HepG2 (cell line): ENCODE results near the gene MYO18A. TPM values are rescaled to one million over a fixed set of nuclear protein-coding genes. Genes with fewer than 3 reads are reported as not detected.

Experiments used
- ATAC-seq: fragments of 200-7000 bp; cut with Tn5 transposase; 3 replicates; pipeline ENCODE4 v1.9.1; 2020; ENCODE audit warnings: mild to moderate bottlenecking, moderate library complexity
- BruUV-seq: library from RNA; stranded (reverse); fragments of 400-500 nt; replicated peaks from 2 replicates; lab custom pipeline; 2021; lab: Mats Ljungman, UMichigan
- CTCF ChIA-PET: fragments of 300-600 bp; formaldehyde crosslinking; extraction: SDS; loops from one replicate; lab custom pipeline; 2021; ENCODE audit warnings: low total read pairs, inconsistent platforms, low intra/inter-chr PET ratio; lab: Yijun Ruan, JAX
- POLR2A ChIA-PET: fragments of 350-600 bp; sonication (Branson Sonifier 250); formaldehyde crosslinking; loops from one replicate; lab custom pipeline; 2020; ENCODE audit warnings: antibody characterized with exemption, inconsistent platforms; lab: Yijun Ruan, JAX
- DNase-seq: peaks from one replicate; pipeline ENCODE4 v3.0.0-alpha.2; 2015; ENCODE audit warnings: low spot score
- FAIRE-seq: peaks from 3 replicates; lab custom pipeline; 2011; peaks lifted over from hg19 to GRCh38; lab: Jason Lieb, UNC
- H2AFZ ChIP-seq: one replicate; pipeline ENCODE4 v1.6.1; 2011; ENCODE audit warnings: low read length, inconsistent platforms
- H3K27ac ChIP-seq: fragments of 300-600 bp; 3 replicates; pipeline ENCODE4 v1.8.0; 2011; ENCODE audit warnings: mixed run types, mild to moderate bottlenecking, mixed read lengths, low read length, inconsistent platforms; ENCODE audit not compliant: insufficient read depth; ENCODE audit errors: extremely low read length
- H3K27me3 ChIP-seq, 2 experiments: fragments of 200-600 bp in 1 of 2; 2 replicates in 1 of 2; 3 replicates in 1 of 2; pipeline versions ENCODE4 v1.6.0 to v1.8.0; 2011; ENCODE audit warnings: low read length in 2 of 2, mild to moderate bottlenecking in 2 of 2, moderate library complexity in 2 of 2, inconsistent platforms in 1 of 2; ENCODE audit not compliant: insufficient read depth in 2 of 2, control insufficient read depth in 1 of 2
- H3K36me3 ChIP-seq, 2 experiments: fragments of 200-600 bp in 1 of 2; replicated peaks in 1 of 2; 2 replicates in 1 of 2; 3 replicates in 1 of 2; pipeline versions ENCODE4 v1.5.1 to v1.8.0; 2011; ENCODE audit warnings: low read length in 2 of 2, inconsistent platforms in 1 of 2; ENCODE audit not compliant: insufficient read depth in 2 of 2, control insufficient read depth in 1 of 2
- H3K4me1 ChIP-seq: 2 replicates; pipeline ENCODE4 v1.5.1; 2012; ENCODE audit warnings: low read length, inconsistent platforms; ENCODE audit not compliant: insufficient read depth
- H3K4me2 ChIP-seq: 2 replicates; pipeline ENCODE4 v1.6.0; 2011; ENCODE audit warnings: low read depth, low read length, inconsistent platforms
- H3K4me3 ChIP-seq, 3 experiments: fragments of 200-600 bp in 1 of 3; sonication (generic), shearing (Covaris generic) in 1 of 3; replicated peaks in 1 of 3; 2 replicates each; pipeline ENCODE4 v1.5.1; 2011 to 2016; ENCODE audit warnings: low read length in 3 of 3, inconsistent platforms in 2 of 3, low read depth in 2 of 3, mild to moderate bottlenecking in 2 of 3, control low read depth in 1 of 3, mixed read lengths in 1 of 3; ENCODE audit not compliant: insufficient read depth in 1 of 3
- H3K79me2 ChIP-seq: one replicate; pipeline ENCODE4 v1.6.1; 2011; ENCODE audit warnings: low read length, inconsistent platforms; ENCODE audit not compliant: insufficient read depth
- H3K9ac ChIP-seq: 2 replicates; pipeline ENCODE4 v1.6.0; 2011; ENCODE audit warnings: mild to moderate bottlenecking, low read depth, low read length, inconsistent platforms; ENCODE audit not compliant: insufficient read depth
- H3K9me3 ChIP-seq: 2 replicates; pipeline ENCODE4 v1.5.1; 2012; ENCODE audit warnings: mild to moderate bottlenecking, low read length
- H4K20me1 ChIP-seq: 2 replicates; pipeline ENCODE4 v1.6.0; 2011; ENCODE audit warnings: inconsistent platforms, mild to moderate bottlenecking, low read length, moderate library complexity; ENCODE audit not compliant: insufficient read depth
- DNMT3B ChIP-seq: conservative IDR thresholded peaks from 2 replicates; pipeline ENCODE4 v1.6.1; 2016; ENCODE audit warnings: missing biosample characterization, control low read depth
- TCF12 ChIP-seq, 2 experiments: fragments of 450-650 bp in 1 of 2; sonication (generic) in 1 of 2; formaldehyde crosslinking in 1 of 2; IDR thresholded peaks; 2 replicates each; pipeline versions ENCODE4 v1.6.1 to v1.8.0; 2017 to 2022; ENCODE audit warnings: antibody characterized with exemption in 1 of 2, mild to moderate bottlenecking in 1 of 2, missing genetic modification reagents in 1 of 2, moderate library complexity in 1 of 2
- TEAD2 ChIP-seq: sonication (generic); formaldehyde crosslinking; IDR thresholded peaks from 2 replicates; pipeline ENCODE4 v1.9.0; 2021; ENCODE audit warnings: missing genetic modification reagents
- ZNF337 ChIP-seq: sonication (generic); formaldehyde crosslinking; IDR thresholded peaks from 2 replicates; pipeline ENCODE4 v1.5.1; 2020; ENCODE audit warnings: missing genetic modification reagents, low read depth, mild to moderate bottlenecking, borderline replicate concordance
- ZNF510 ChIP-seq: sonication (generic); formaldehyde crosslinking; IDR thresholded peaks from 2 replicates; pipeline ENCODE4 v1.4.0; 2020; ENCODE audit warnings: low read depth, mild to moderate bottlenecking, missing genetic modification reagents
- ZNF512B ChIP-seq: sonication (generic); formaldehyde crosslinking; IDR thresholded peaks from 2 replicates; pipeline ENCODE4 v1.5.1; 2020; ENCODE audit warnings: missing genetic modification reagents, mild to moderate bottlenecking, borderline replicate concordance
- ZNF574 ChIP-seq: sonication (generic); formaldehyde crosslinking; IDR thresholded peaks from 2 replicates; pipeline ENCODE4 v1.4.0; 2020; ENCODE audit warnings: missing genetic modification reagents
- WGBS: methylation state at CpG from one replicate; pipeline ENCODE4 v1.1.6; 2017; ENCODE audit warnings: low lambda C conversion rate; 5-methylcytosine and 5-hydroxymethylcytosine counted together
- in situ Hi-C: cut with HindIII; loops from 2 replicates; pipeline ENCODE4 v1.10.0; 2017; ENCODE audit warnings: low pct_unique_long_range_greater_than_20kb; ENCODE audit not compliant: extremely low pct_ligation_motif_present
- intact Hi-C: fragments of 100-400 bp; cut with micrococcal nuclease; formaldehyde crosslinking; loops from one replicate; pipeline ENCODE4 v1.10.0; 2022; ENCODE audit not compliant: unreplicated experiment
- polyA plus RNA-seq, 8 experiments: library from polyadenylated mRNA; depleted of rRNA in 3 of 8; stranded (reverse) in 7 of 8; unstranded in 1 of 8; fragments of >200 nt; fragmentation: Illumina TruSeq in 4 of 8; extraction: Trizol in 4 of 8; gene quantifications; 2 replicates each; pipeline versions ENCODE4 v1.2.1 to v1.2.3, GENCODE V29; 2011 to 2016; ENCODE audit warnings: low read depth in 4 of 8, missing spikeins in 1 of 8, mixed read lengths in 1 of 8; ENCODE audit not compliant: insufficient read depth in 1 of 8
- total RNA-seq, 5 experiments: library from RNA; depleted of rRNA; stranded (reverse); fragments of >200 nt; fragmentation: Illumina TruSeq; extraction: Trizol; gene quantifications; 2 replicates each; pipeline ENCODE4 v1.2.3, GENCODE V29; 2016; ENCODE audit warnings: low read depth in 1 of 5

Gene MYO18A
- total and polyA plus RNA-seq, 2 of the 13 experiments (the other 11 are each of a cell fraction or from before 2014, with no cell fraction given) = 16.8 to 24.8 TPM

GRCh38 chr17:29146369-29146972 lies 33.7 kb downstream of the MYO18A start:
- no peaks in the 10 kb centered on the region for H3K9me3 ChIP-seq
- BruUV-seq = no TSS peak
- no peak overlapping the region for H3K4me3 ChIP-seq
- in situ Hi-C loops = loop anchor here (5.0 kb wide), 2 partner anchors 36 to 71 kb away; partner anchors contain the start of gene MYO18A
- H4K20me1 ChIP-seq = peaks cover 37% of the 10 kb centered on the region
- H3K27ac ChIP-seq = no peak overlapping the region
- POLR2A ChIA-PET = interaction anchor here (1.3 to 21.6 kb wide), 4 partner anchors 9 to 147 kb away, joined by 4 to 618 read pairs (median 14); partner anchors contain the start of genes MYO18A and NUFIP2
- no peak for FAIRE-seq
- TF ChIP-seq ZNF574 (CRISPR knock-in tag) (no peak), TCF12 (IDR thresholded peaks at IDR 0.05) (no peak), TCF12 (CRISPR knock-in tag; IDR thresholded peaks at IDR 0.05) (no peak), ZNF510 (CRISPR knock-in tag) (no peak), ZNF337 (CRISPR knock-in tag) (no peak), TEAD2 (CRISPR knock-in tag) (no peak), DNMT3B (CRISPR knock-in tag) (no peak), ZNF512B (CRISPR knock-in tag) (no peak)
- TF ChIP-seq, all 625 proteins: peak for 0
- CTCF ChIA-PET = interaction anchor here (2.3 kb wide), 1 partner anchor 73 kb away, joined by 20 read pairs; no protein-coding TSS in a partner anchor
- Histone ChIP-seq H2AFZ (no peak overlapping the region), H3K4me1 (peaks cover 69% of the 10 kb centered on the region), H3K9ac (no peak overlapping the region), H3K36me3 (peaks cover 4 to 22% of the 10 kb centered on the region in 2 experiments; a peak in 4 of 5 replicates), H3K27me3 (no peaks in the 10 kb centered on the region), H3K79me2 (peaks cover 43% of the 10 kb centered on the region), H3K4me2 (no peak overlapping the region)
- DNase-seq (no peak), ATAC-seq (no peak)
- intact Hi-C loops = loop anchor here (10.0 kb wide), 1 partner anchor 62 kb away; no protein-coding TSS in a partner anchor
- WGBS = 94% methylated on average over 2 of the region's 2 CpGs
